Measurements from ENCODE around the gene OSBPL6.

OSBPL6 gene

GRCh38 chr2:178365116-178365515, 170.8 kb downstream of the OSBPL6 start:
- H3K4me3 ChIP-seq (ENCODE audit: insufficient read depth in 1 of 2, low read depth in 1 of 2, low read length in 2 of 2), result no peak overlapping the region
- WGBS, result 91% methylated on average over 2 of the region's 2 CpGs
- H3K23ac ChIP-seq (ENCODE audit: low read length in 2 of 2), result no peak overlapping the region
- no peak overlapping the region for H3K4ac ChIP-seq (ENCODE audit: low read depth in 1 of 2, low read length in 2 of 2)
- no peak overlapping the region for H2BK120ac ChIP-seq (ENCODE audit: low read depth, low read length)
- H3K4me2 ChIP-seq (ENCODE audit: low read length, poor library complexity, severe bottlenecking), result no peak overlapping the region
- H3K9me3 ChIP-seq (ENCODE audit: control insufficient read depth, low read length), result no peaks in the 10 kb centered on the region
- H2BK12ac ChIP-seq (ENCODE audit: low read length in 2 of 2), result no peak overlapping the region
- H3K9ac ChIP-seq (ENCODE audit: low read length), result no peak overlapping the region
- DNase-seq, result no peak
- no peak overlapping the region for H3K18ac ChIP-seq (ENCODE audit: low read depth in 1 of 2, low read length in 2 of 2)
- H3K79me1 ChIP-seq (replicated peaks; ENCODE audit: low read length, poor library complexity, severe bottlenecking), result no peaks in the 10 kb centered on the region
- no peak overlapping the region for H2BK5ac ChIP-seq (ENCODE audit: low read depth, low read length, poor library complexity, severe bottlenecking)
- no peaks in the 10 kb centered on the region for H3K27me3 ChIP-seq (ENCODE audit: control insufficient read depth in 1 of 2, insufficient read depth in 1 of 2, low read length in 2 of 2)
- H2AFZ ChIP-seq (ENCODE audit: low read depth, low read length), result no peak overlapping the region
- H3K27ac ChIP-seq (ENCODE audit: low read length, poor library complexity, severe bottlenecking), result no peak overlapping the region
- H3K4me1 ChIP-seq (ENCODE audit: control insufficient read depth, insufficient read depth, low read depth, low read length), result no peaks in the 10 kb centered on the region
- no peak overlapping the region for H3K14ac ChIP-seq (ENCODE audit: low read length in 2 of 2)
- no peak overlapping the region for H2AK5ac ChIP-seq (ENCODE audit: low read length, severe bottlenecking)
- peaks cover 0 to 2% of the 10 kb centered on the region in 2 experiments for H3K36me3 ChIP-seq (ENCODE audit: control insufficient read depth in 1 of 2, insufficient read depth in 2 of 2, low read depth in 1 of 2, low read length in 2 of 2)
- H4K8ac ChIP-seq (ENCODE audit: low read length), result no peak overlapping the region
- no peak overlapping the region for H2BK15ac ChIP-seq (ENCODE audit: low read depth, poor library complexity, severe bottlenecking)
- H4K91ac ChIP-seq (ENCODE audit: low read length), result no peak overlapping the region

DNA sequence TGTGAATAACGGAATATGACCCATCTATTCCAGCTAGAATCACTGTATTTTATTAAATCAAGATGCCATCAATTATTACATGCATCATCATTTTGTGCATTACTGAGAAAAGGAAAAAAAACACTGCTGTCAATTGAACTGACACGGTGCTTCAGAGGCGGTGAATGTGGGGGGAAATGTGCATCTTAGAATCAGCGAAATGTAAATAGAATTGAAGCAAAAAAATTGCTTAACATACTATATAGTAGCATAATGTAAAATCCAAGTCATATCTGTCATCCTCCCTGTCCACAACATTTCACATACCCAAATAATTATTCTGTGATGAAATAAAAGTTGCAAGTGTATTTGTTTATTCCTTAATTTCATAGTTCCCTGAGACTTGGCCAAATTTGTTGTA, 172.1 kb downstream of the OSBPL6 start:
- Histone ChIP-seq H2BK12ac (ENCODE audit: low read length in 2 of 2) (no peak overlapping the region), H4K91ac (ENCODE audit: low read length) (no peak overlapping the region), H3K18ac (ENCODE audit: low read depth in 1 of 2, low read length in 2 of 2) (no peak overlapping the region), H3K9ac (ENCODE audit: low read length) (no peak overlapping the region), H3K79me1 (replicated peaks; ENCODE audit: low read length, poor library complexity, severe bottlenecking) (no peaks in the 10 kb centered on the region), H3K27me3 (ENCODE audit: control insufficient read depth in 1 of 2, insufficient read depth in 1 of 2, low read length in 2 of 2) (no peaks in the 10 kb centered on the region), H3K4ac (ENCODE audit: low read depth in 1 of 2, low read length in 2 of 2) (no peak overlapping the region), H2AFZ (ENCODE audit: low read depth, low read length) (no peak overlapping the region), H2BK120ac (ENCODE audit: low read depth, low read length) (no peak overlapping the region), H3K36me3 (ENCODE audit: control insufficient read depth in 1 of 2, insufficient read depth in 2 of 2, low read depth in 1 of 2, low read length in 2 of 2) (peaks cover 0 to 2% of the 10 kb centered on the region in 2 experiments), H2AK5ac (ENCODE audit: low read length, severe bottlenecking) (no peak overlapping the region), H3K14ac (ENCODE audit: low read length in 2 of 2) (no peak overlapping the region), H2BK15ac (ENCODE audit: low read depth, poor library complexity, severe bottlenecking) (no peak overlapping the region), H3K27ac (ENCODE audit: low read length, poor library complexity, severe bottlenecking) (no peak overlapping the region), H4K8ac (ENCODE audit: low read length) (no peak overlapping the region), H3K4me2 (ENCODE audit: low read length, poor library complexity, severe bottlenecking) (no peak overlapping the region), H3K4me1 (ENCODE audit: control insufficient read depth, insufficient read depth, low read depth, low read length) (no peaks in the 10 kb centered on the region), H3K4me3 (ENCODE audit: insufficient read depth in 1 of 2, low read depth in 1 of 2, low read length in 2 of 2) (no peak overlapping the region), H2BK5ac (ENCODE audit: low read depth, low read length, poor library complexity, severe bottlenecking) (no peak overlapping the region), H3K23ac (ENCODE audit: low read length in 2 of 2) (no peak overlapping the region), H3K9me3 (ENCODE audit: control insufficient read depth, low read length) (no peaks in the 10 kb centered on the region)
- no peak for DNase-seq
- 100% methylated on average over 1 of the region's 4 CpGs for WGBS

DNA sequence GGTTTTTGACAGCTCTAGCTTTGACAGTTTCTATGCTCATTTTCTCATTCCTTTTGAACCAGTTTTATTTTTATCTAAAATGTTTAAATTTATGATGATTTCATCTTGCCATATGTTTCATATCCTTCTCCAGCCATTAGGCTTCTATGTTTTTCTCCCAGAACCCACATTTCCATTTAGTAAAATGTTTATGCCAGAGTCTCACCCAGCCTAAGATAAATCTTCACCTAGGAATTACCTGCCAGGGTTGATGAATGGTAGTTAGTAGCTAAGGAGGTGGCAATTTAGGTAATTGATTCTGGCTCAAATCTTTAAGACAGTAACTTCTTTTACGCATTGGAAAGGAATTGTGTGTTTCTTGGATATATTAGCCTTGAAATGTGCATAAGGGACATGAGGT, 173.0 kb downstream of the OSBPL6 start:
- Histone ChIP-seq H3K79me1 (replicated peaks; ENCODE audit: low read length, poor library complexity, severe bottlenecking) (no peaks in the 10 kb centered on the region), H2BK15ac (ENCODE audit: low read depth, poor library complexity, severe bottlenecking) (no peak overlapping the region), H3K4me1 (ENCODE audit: control insufficient read depth, insufficient read depth, low read depth, low read length) (no peaks in the 10 kb centered on the region), H2AK5ac (ENCODE audit: low read length, severe bottlenecking) (no peak overlapping the region), H2BK120ac (ENCODE audit: low read depth, low read length) (no peak overlapping the region), H4K91ac (ENCODE audit: low read length) (no peak overlapping the region), H3K9me3 (ENCODE audit: control insufficient read depth, low read length) (no peaks in the 10 kb centered on the region), H2BK12ac (ENCODE audit: low read length in 2 of 2) (no peak overlapping the region), H3K27ac (ENCODE audit: low read length, poor library complexity, severe bottlenecking) (no peak overlapping the region), H3K4ac (ENCODE audit: low read depth in 1 of 2, low read length in 2 of 2) (no peak overlapping the region), H4K8ac (ENCODE audit: low read length) (no peak overlapping the region), H2BK5ac (ENCODE audit: low read depth, low read length, poor library complexity, severe bottlenecking) (no peak overlapping the region), H3K36me3 (ENCODE audit: control insufficient read depth in 1 of 2, insufficient read depth in 2 of 2, low read depth in 1 of 2, low read length in 2 of 2) (peaks cover 0 to 2% of the 10 kb centered on the region in 2 experiments), H3K14ac (ENCODE audit: low read length in 2 of 2) (no peak overlapping the region), H3K23ac (ENCODE audit: low read length in 2 of 2) (no peak overlapping the region), H3K4me2 (ENCODE audit: low read length, poor library complexity, severe bottlenecking) (no peak overlapping the region), H3K27me3 (ENCODE audit: control insufficient read depth in 1 of 2, insufficient read depth in 1 of 2, low read length in 2 of 2) (no peaks in the 10 kb centered on the region), H3K9ac (ENCODE audit: low read length) (no peak overlapping the region), H3K18ac (ENCODE audit: low read depth in 1 of 2, low read length in 2 of 2) (no peak overlapping the region), H2AFZ (ENCODE audit: low read depth, low read length) (no peak overlapping the region), H3K4me3 (ENCODE audit: insufficient read depth in 1 of 2, low read depth in 1 of 2, low read length in 2 of 2) (no peak overlapping the region)
- DNase-seq, result no peak
- 95% methylated on average over 1 of the region's 1 CpG for WGBS

- Histone ChIP-seq H3K4ac (ENCODE audit: low read depth in 1 of 2, low read length in 2 of 2) (no peak overlapping the region), H3K4me1 (ENCODE audit: control insufficient read depth, insufficient read depth, low read depth, low read length) (no peaks in the 10 kb centered on the region), H3K79me1 (replicated peaks; ENCODE audit: low read length, poor library complexity, severe bottlenecking) (no peaks in the 10 kb centered on the region), H3K4me3 (ENCODE audit: insufficient read depth in 1 of 2, low read depth in 1 of 2, low read length in 2 of 2) (no peak overlapping the region), H2BK12ac (ENCODE audit: low read length in 2 of 2) (no peak overlapping the region), H3K9ac (ENCODE audit: low read length) (no peak overlapping the region), H2BK15ac (ENCODE audit: low read depth, poor library complexity, severe bottlenecking) (no peak overlapping the region), H2AFZ (ENCODE audit: low read depth, low read length) (no peak overlapping the region), H2AK5ac (ENCODE audit: low read length, severe bottlenecking) (no peak overlapping the region), H2BK5ac (ENCODE audit: low read depth, low read length, poor library complexity, severe bottlenecking) (no peak overlapping the region), H3K27me3 (ENCODE audit: control insufficient read depth in 1 of 2, insufficient read depth in 1 of 2, low read length in 2 of 2) (no peaks in the 10 kb centered on the region), H4K91ac (ENCODE audit: low read length) (no peak overlapping the region), H4K8ac (ENCODE audit: low read length) (no peak overlapping the region), H3K36me3 (ENCODE audit: control insufficient read depth in 1 of 2, insufficient read depth in 2 of 2, low read depth in 1 of 2, low read length in 2 of 2) (peaks cover 0 to 3% of the 10 kb centered on the region in 2 experiments), H3K9me3 (ENCODE audit: control insufficient read depth, low read length) (no peaks in the 10 kb centered on the region), H3K27ac (ENCODE audit: low read length, poor library complexity, severe bottlenecking) (no peak overlapping the region), H3K23ac (ENCODE audit: low read length in 2 of 2) (no peak overlapping the region), H3K18ac (ENCODE audit: low read depth in 1 of 2, low read length in 2 of 2) (no peak overlapping the region), H3K14ac (ENCODE audit: low read length in 2 of 2) (no peak overlapping the region), H3K4me2 (ENCODE audit: low read length, poor library complexity, severe bottlenecking) (no peak overlapping the region), H2BK120ac (ENCODE audit: low read depth, low read length) (no peak overlapping the region)
- DNase-seq, result no peak
- no CpG with 5 or more reads among the region's 1 CpG for WGBS
Measured at GRCh38 chr2:178374865-178375264, 180.6 kb downstream of the OSBPL6 start.

All from mesenchymal stem cell (in vitro differentiated cells and primary cell).